OCI-LY3 (cell line): ENCODE measurements around the gene MET.

ENCODE experiments used
- EZH2phosphoT487 ChIP-seq: fragments of 200-600 bp; shearing (Covaris generic); IDR thresholded peaks from 2 replicates; pipeline ENCODE4 v1.6.1; 2018; ENCODE audit warnings: antibody characterized with exemption, mixed run types, low read depth
- TF ChIP-seq, protein P1 (sequence below): fragments of 200-600, 300-600 bp; sonication (generic); IDR thresholded peaks from 2 replicates; pipeline ENCODE4 v1.5.1; 2014; ENCODE audit warnings: antibody characterized with exemption, low read length, low read depth

DNA sequence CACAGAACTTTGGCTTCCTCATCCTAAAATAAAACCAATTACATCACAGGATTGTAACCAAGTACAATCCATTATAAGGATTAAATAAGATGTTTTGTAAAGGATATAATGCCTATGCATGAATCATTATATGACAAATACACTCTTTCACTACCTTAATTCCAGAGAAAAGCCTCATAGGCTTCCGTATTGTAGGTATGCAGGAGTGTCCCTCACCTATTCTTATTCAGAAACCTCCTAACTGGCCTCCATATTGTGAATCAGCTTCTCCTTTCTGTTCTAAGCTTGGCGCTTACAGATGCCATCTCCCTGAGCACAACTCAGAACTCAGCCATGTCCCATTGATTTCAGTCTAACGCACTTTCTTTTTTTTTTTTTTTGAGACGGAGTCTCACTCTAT lies 120.8 kb downstream of the MET start:
- TF ChIP-seq, protein P1, sequence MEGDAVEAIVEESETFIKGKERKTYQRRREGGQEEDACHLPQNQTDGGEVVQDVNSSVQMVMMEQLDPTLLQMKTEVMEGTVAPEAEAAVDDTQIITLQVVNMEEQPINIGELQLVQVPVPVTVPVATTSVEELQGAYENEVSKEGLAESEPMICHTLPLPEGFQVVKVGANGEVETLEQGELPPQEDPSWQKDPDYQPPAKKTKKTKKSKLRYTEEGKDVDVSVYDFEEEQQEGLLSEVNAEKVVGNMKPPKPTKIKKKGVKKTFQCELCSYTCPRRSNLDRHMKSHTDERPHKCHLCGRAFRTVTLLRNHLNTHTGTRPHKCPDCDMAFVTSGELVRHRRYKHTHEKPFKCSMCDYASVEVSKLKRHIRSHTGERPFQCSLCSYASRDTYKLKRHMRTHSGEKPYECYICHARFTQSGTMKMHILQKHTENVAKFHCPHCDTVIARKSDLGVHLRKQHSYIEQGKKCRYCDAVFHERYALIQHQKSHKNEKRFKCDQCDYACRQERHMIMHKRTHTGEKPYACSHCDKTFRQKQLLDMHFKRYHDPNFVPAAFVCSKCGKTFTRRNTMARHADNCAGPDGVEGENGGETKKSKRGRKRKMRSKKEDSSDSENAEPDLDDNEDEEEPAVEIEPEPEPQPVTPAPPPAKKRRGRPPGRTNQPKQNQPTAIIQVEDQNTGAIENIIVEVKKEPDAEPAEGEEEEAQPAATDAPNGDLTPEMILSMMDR, result no peak
- TF ChIP-seq EZH2phosphoT487, result no peak
